KMS-11 (cell line): Measurements from ENCODE around the gene CRACDL.

Experiments used
- H2AFZ ChIP-seq: fragments of 200-600 bp; sonication (generic); 2 replicates; pipeline ENCODE4 v1.6.1; 2016; ENCODE audit warnings: antibody characterized with exemption, mixed run types, low read depth
- H3K27ac ChIP-seq: fragments of 200-600 bp; sonication (generic); 2 replicates; pipeline ENCODE4 v1.6.1; 2016; ENCODE audit warnings: mild to moderate bottlenecking, mixed run types
- H3K27me3 ChIP-seq: fragments of 200-600 bp; sonication (generic); 2 replicates; pipeline ENCODE4 v1.6.1; 2017; ENCODE audit warnings: mild to moderate bottlenecking, low read depth, mixed run types, moderate library complexity; ENCODE audit not compliant: insufficient read depth
- H3K36me3 ChIP-seq: fragments of 200-600 bp; sonication (generic); 2 replicates; pipeline ENCODE4 v1.6.1; 2017; ENCODE audit warnings: mild to moderate bottlenecking, mixed run types; ENCODE audit not compliant: insufficient read depth
- H3K4me1 ChIP-seq: fragments of 200-600 bp; sonication (generic); 2 replicates; pipeline ENCODE4 v1.6.1; 2016; ENCODE audit warnings: mild to moderate bottlenecking, low read depth, mixed run types; ENCODE audit not compliant: poor library complexity, severe bottlenecking
- H3K4me2 ChIP-seq: fragments of 200-600 bp; sonication (generic); 2 replicates; pipeline ENCODE4 v1.7.0; 2016; ENCODE audit warnings: mild to moderate bottlenecking, mixed run types
- H3K4me3 ChIP-seq: fragments of 200-600 bp; sonication (generic); IDR thresholded peaks from 2 replicates; pipeline ENCODE4 v1.6.1; 2017; ENCODE audit warnings: low read depth, low read length, mixed read lengths; ENCODE audit not compliant: insufficient read depth
- H3K79me2 ChIP-seq: fragments of 200-600 bp; sonication (generic); 2 replicates; pipeline ENCODE4 v1.6.1; 2016; ENCODE audit warnings: low read depth, mixed run types; ENCODE audit not compliant: insufficient read depth
- H3K9ac ChIP-seq: fragments of 200-600 bp; sonication (generic); 2 replicates; pipeline ENCODE4 v1.6.1; 2016; ENCODE audit warnings: mild to moderate bottlenecking, mixed run types
- H4K20me1 ChIP-seq: fragments of 200-600 bp; sonication (generic); 2 replicates; pipeline ENCODE4 v1.6.1; 2016; ENCODE audit warnings: mild to moderate bottlenecking, mixed run types; ENCODE audit not compliant: insufficient read depth
- TF ChIP-seq, protein P1 (sequence below): fragments of 200-600 bp; sonication (generic); conservative IDR thresholded peaks from 2 replicates; pipeline ENCODE4 v1.6.1; 2017; ENCODE audit warnings: low read depth, mild to moderate bottlenecking, antibody characterized with exemption, low read length, moderate library complexity, mixed read lengths

Gene CRACDL

DNA sequence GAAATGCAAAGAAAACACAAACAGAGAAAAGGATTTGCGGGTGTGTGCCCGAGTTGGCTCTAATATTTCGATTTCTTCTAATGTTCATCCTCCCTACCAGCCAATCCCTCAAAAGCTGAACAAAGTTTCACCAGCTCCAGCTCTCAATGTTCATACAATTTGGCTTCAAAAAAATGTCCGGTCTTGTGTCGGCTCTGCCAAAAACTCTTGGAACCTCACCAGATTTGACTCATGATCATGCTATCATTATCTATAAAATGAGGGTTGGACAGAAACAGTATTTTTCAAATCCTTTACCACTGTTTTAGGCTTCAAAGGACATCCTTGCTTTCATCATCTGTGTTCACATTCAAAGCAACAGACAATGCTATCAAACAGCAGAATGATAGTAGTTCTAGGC is 88.2 kb downstream of the CRACDL start:
- no peaks in the 10 kb centered on the region for H3K27me3 ChIP-seq
- H3K4me3 ChIP-seq: no peak overlapping the region
- no peaks in the 10 kb centered on the region for H3K36me3 ChIP-seq
- TF ChIP-seq, protein P1, sequence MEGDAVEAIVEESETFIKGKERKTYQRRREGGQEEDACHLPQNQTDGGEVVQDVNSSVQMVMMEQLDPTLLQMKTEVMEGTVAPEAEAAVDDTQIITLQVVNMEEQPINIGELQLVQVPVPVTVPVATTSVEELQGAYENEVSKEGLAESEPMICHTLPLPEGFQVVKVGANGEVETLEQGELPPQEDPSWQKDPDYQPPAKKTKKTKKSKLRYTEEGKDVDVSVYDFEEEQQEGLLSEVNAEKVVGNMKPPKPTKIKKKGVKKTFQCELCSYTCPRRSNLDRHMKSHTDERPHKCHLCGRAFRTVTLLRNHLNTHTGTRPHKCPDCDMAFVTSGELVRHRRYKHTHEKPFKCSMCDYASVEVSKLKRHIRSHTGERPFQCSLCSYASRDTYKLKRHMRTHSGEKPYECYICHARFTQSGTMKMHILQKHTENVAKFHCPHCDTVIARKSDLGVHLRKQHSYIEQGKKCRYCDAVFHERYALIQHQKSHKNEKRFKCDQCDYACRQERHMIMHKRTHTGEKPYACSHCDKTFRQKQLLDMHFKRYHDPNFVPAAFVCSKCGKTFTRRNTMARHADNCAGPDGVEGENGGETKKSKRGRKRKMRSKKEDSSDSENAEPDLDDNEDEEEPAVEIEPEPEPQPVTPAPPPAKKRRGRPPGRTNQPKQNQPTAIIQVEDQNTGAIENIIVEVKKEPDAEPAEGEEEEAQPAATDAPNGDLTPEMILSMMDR: no peak
- H3K27ac ChIP-seq: no peak overlapping the region
- no peaks in the 10 kb centered on the region for H4K20me1 ChIP-seq
- H3K9ac ChIP-seq: no peak overlapping the region
- no peak overlapping the region for H3K4me2 ChIP-seq
- no peak overlapping the region for H2AFZ ChIP-seq
- no peaks in the 10 kb centered on the region for H3K79me2 ChIP-seq
- H3K4me1 ChIP-seq: no peaks in the 10 kb centered on the region

- Histone ChIP-seq H2AFZ (no peak overlapping the region), H3K4me1 (no peaks in the 10 kb centered on the region), H3K9ac (no peak overlapping the region), H3K27ac (no peak overlapping the region), H4K20me1 (no peaks in the 10 kb centered on the region), H3K4me3 (no peak overlapping the region), H3K4me2 (no peak overlapping the region), H3K36me3 (no peaks in the 10 kb centered on the region), H3K79me2 (no peaks in the 10 kb centered on the region), H3K27me3 (no peaks in the 10 kb centered on the region)
- TF ChIP-seq, protein P1: no peak
Observed at GRCh38 chr2:98846041-98846440, 90.0 kb downstream of the CRACDL start.

- Histone ChIP-seq H3K27ac (no peak overlapping the region), H3K9ac (no peak overlapping the region), H2AFZ (no peak overlapping the region), H3K4me2 (no peak overlapping the region), H3K4me3 (no peak overlapping the region), H4K20me1 (no peaks in the 10 kb centered on the region), H3K27me3 (no peaks in the 10 kb centered on the region), H3K79me2 (no peaks in the 10 kb centered on the region), H3K36me3 (no peaks in the 10 kb centered on the region), H3K4me1 (no peaks in the 10 kb centered on the region)
- TF ChIP-seq, protein P1: no peak
Observed at GRCh38 chr2:98842136-98842535, 93.9 kb downstream of the CRACDL start.

DNA sequence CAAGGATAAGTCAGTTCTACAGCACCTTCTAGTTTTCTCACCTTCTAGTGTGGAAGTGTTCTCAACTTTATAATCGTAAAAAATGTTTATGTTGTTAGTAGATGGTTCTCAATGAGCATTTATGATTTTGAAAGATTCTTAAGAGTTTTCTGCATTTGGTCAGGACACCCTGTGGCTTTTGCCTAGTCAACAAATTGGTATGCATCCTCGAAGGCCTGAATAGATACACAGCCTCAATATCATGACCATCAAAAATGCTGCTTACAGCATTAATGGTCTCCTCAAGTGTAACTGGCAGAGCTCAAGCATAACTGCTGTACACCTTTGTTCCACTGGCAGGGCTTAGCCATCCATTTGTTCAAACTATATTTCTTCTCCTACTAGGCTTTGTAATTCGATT is 96.7 kb downstream of the CRACDL start:
- H2AFZ ChIP-seq: no peak overlapping the region
- no peaks in the 10 kb centered on the region for H3K27me3 ChIP-seq
- no peaks in the 10 kb centered on the region for H3K36me3 ChIP-seq
- no peaks in the 10 kb centered on the region for H3K79me2 ChIP-seq
- no peak overlapping the region for H3K27ac ChIP-seq
- TF ChIP-seq, protein P1: no peak
- H3K4me1 ChIP-seq: no peaks in the 10 kb centered on the region
- no peak overlapping the region for H3K9ac ChIP-seq
- no peaks in the 10 kb centered on the region for H4K20me1 ChIP-seq
- no peak overlapping the region for H3K4me2 ChIP-seq
- no peak overlapping the region for H3K4me3 ChIP-seq
